H1 (cell line): ENCODE measurements around the gene FHL1. TPM values are rescaled to one million over a fixed set of nuclear protein-coding genes. Genes with fewer than 3 reads are reported as not detected.

Source experiments
- CTCF ChIA-PET: fragments of 300-600 bp; sonication (Branson Sonifier 250); formaldehyde crosslinking; loops from one replicate; lab custom pipeline; 2021; ENCODE audit not compliant: partially characterized antibody; lab: Charles Lee
- POLR2A ChIA-PET: fragments of 300-600 bp; sonication (Branson Sonifier 250); formaldehyde crosslinking; loops from one replicate; lab custom pipeline; 2021; ENCODE audit warnings: inconsistent platforms; ENCODE audit not compliant: partially characterized antibody; lab: Charles Lee
- DNase-seq, 2 experiments: peaks; one replicate each; pipeline versions ENCODE4 v3.0.0 to v3.0.0-alpha.2; 2010 to 2022; ENCODE audit warnings: low spot score in 2 of 2, low read depth in 1 of 2, mixed read lengths in 1 of 2
- FAIRE-seq: peaks from 2 replicates; lab custom pipeline; 2011; peaks lifted over from hg19 to GRCh38; lab: Jason Lieb, UNC
- H2AFZ ChIP-seq: 2 replicates; pipeline ENCODE4 v1.8.1; 2012; ENCODE audit warnings: low read length, inconsistent platforms
- H2AK5ac ChIP-seq: 2 replicates; pipeline ENCODE4 v1.6.1; 2013; ENCODE audit warnings: low read depth, low read length
- H2BK120ac ChIP-seq: replicated peaks from 2 replicates; pipeline ENCODE3; 2013; ENCODE audit warnings: low read depth, low read length, inconsistent platforms
- H2BK12ac ChIP-seq: 2 replicates; pipeline ENCODE4 v1.6.1; 2013; ENCODE audit warnings: low read depth, low read length
- H2BK15ac ChIP-seq: 2 replicates; pipeline ENCODE4 v1.6.1; 2013; ENCODE audit warnings: low read length
- H2BK20ac ChIP-seq: 2 replicates; pipeline ENCODE4 v1.6.1; 2013; ENCODE audit warnings: low read length
- H2BK5ac ChIP-seq: 2 replicates; pipeline ENCODE4 v1.6.1; 2013; ENCODE audit warnings: low read depth, low read length
- H3K14ac ChIP-seq: 2 replicates; pipeline ENCODE4 v1.6.1; 2013; ENCODE audit warnings: inconsistent platforms; ENCODE audit not compliant: insufficient read length
- H3K18ac ChIP-seq: 2 replicates; pipeline ENCODE4 v1.6.1; 2013; ENCODE audit warnings: low read length; ENCODE audit errors: extremely low read depth
- H3K23ac ChIP-seq: 2 replicates; pipeline ENCODE4 v1.6.1; 2013; ENCODE audit warnings: inconsistent platforms; ENCODE audit not compliant: insufficient read length
- H3K23me2 ChIP-seq: 2 replicates; pipeline ENCODE4 v1.6.1; 2013; ENCODE audit warnings: low read depth, low read length
- H3K27ac ChIP-seq: 2 replicates; pipeline ENCODE4 v1.6.1; 2011; ENCODE audit warnings: low read depth, low read length, inconsistent platforms
- H3K27me3 ChIP-seq, 4 experiments: replicated peaks in 1 of 4; 1 replicate in 1 of 4; 2 replicates in 3 of 4; pipeline versions ENCODE4 v1.6.1 to v1.8.1; 2011 to 2013; ENCODE audit warnings: low read length in 3 of 4, mild to moderate bottlenecking in 3 of 4, inconsistent platforms in 2 of 4, mixed read lengths in 2 of 4, moderate library complexity in 1 of 4; ENCODE audit not compliant: control insufficient read depth in 3 of 4, insufficient read depth in 3 of 4; ENCODE audit errors: extremely low read depth in 1 of 4
- H3K36me3 ChIP-seq, 4 experiments: 2 replicates each; pipeline versions ENCODE4 v1.6.1 to v1.8.1; 2011 to 2013; ENCODE audit warnings: mild to moderate bottlenecking in 4 of 4, low read length in 3 of 4, moderate library complexity in 2 of 4, control low read depth in 1 of 4, inconsistent platforms in 1 of 4; ENCODE audit not compliant: insufficient read depth in 4 of 4, control insufficient read depth in 2 of 4
- H3K4ac ChIP-seq: replicated peaks from 2 replicates; pipeline ENCODE3; 2013; ENCODE audit warnings: low read length, low read depth, mixed read lengths, inconsistent platforms; ENCODE audit not compliant: insufficient read length
- H3K4me1 ChIP-seq, 4 experiments: replicated peaks in 1 of 4; 1 replicate in 1 of 4; 2 replicates in 3 of 4; pipeline versions ENCODE4 v1.6.1 to v1.8.1; 2011 to 2013; ENCODE audit warnings: low read length in 3 of 4, inconsistent platforms in 2 of 4, mixed read lengths in 1 of 4; ENCODE audit not compliant: insufficient read depth in 4 of 4, control insufficient read depth in 3 of 4
- H3K4me2 ChIP-seq, 2 experiments: 2 replicates each; pipeline versions ENCODE4 v1.6.1 to v1.8.1; 2011 to 2013; ENCODE audit warnings: low read depth in 2 of 2, low read length in 2 of 2, control low read depth in 1 of 2, inconsistent platforms in 1 of 2, mild to moderate bottlenecking in 1 of 2; ENCODE audit not compliant: insufficient read depth in 1 of 2
- H3K4me3 ChIP-seq, 4 experiments: fragments of 200-600, 300-600 bp in 1 of 4; sonication (generic), shearing (Covaris generic), sonication (Bioruptor Twin) in 1 of 4; 2 replicates each; pipeline versions ENCODE4 v1.5.1 to v1.8.1; 2011 to 2016; ENCODE audit warnings: low read length in 4 of 4, low read depth in 3 of 4, control low read depth in 2 of 4, inconsistent platforms in 2 of 4, mild to moderate bottlenecking in 2 of 4, mixed read lengths in 1 of 4, moderate library complexity in 1 of 4; ENCODE audit not compliant: insufficient read depth in 2 of 4; ENCODE audit errors: extremely low read depth in 1 of 4
- H3K56ac ChIP-seq: replicated peaks from 2 replicates; pipeline ENCODE3; 2013; ENCODE audit warnings: low read depth, mild to moderate bottlenecking, mixed read lengths, low read length, inconsistent platforms; ENCODE audit not compliant: insufficient read length
- H3K79me1 ChIP-seq: 2 replicates; pipeline ENCODE4 v1.6.1; 2013; ENCODE audit warnings: low read depth, low read length, control low read depth
- H3K79me2 ChIP-seq, 2 experiments: 2 replicates each; pipeline versions ENCODE4 v1.6.1 to v1.8.1; 2012 to 2013; ENCODE audit warnings: low read length in 2 of 2, mild to moderate bottlenecking in 2 of 2, inconsistent platforms in 1 of 2; ENCODE audit not compliant: insufficient read depth in 2 of 2, control insufficient read depth in 1 of 2
- H3K9ac ChIP-seq, 4 experiments: replicated peaks in 1 of 4; 1 replicate in 1 of 4; 2 replicates in 3 of 4; pipeline versions ENCODE4 v1.6.1 to v1.8.1; 2011 to 2013; ENCODE audit warnings: low read depth in 3 of 4, low read length in 3 of 4, control low read depth in 2 of 4, mild to moderate bottlenecking in 2 of 4, moderate library complexity in 2 of 4, inconsistent platforms in 1 of 4; ENCODE audit errors: extremely low read depth in 1 of 4
- H3K9me3 ChIP-seq, 2 experiments: 2 replicates each; pipeline versions ENCODE4 v1.6.1 to v1.8.1; 2012 to 2013; ENCODE audit warnings: mild to moderate bottlenecking in 2 of 2, moderate library complexity in 2 of 2, control low read depth in 1 of 2, inconsistent platforms in 1 of 2, low read depth in 1 of 2, low read length in 1 of 2, mixed read lengths in 1 of 2; ENCODE audit not compliant: insufficient read depth in 2 of 2
- H4K20me1 ChIP-seq, 2 experiments: replicated peaks in 1 of 2; 2 replicates each; pipeline versions ENCODE3 to v1.8.1; 2011 to 2013; ENCODE audit warnings: inconsistent platforms in 2 of 2, low read length in 2 of 2, mild to moderate bottlenecking in 1 of 2; ENCODE audit not compliant: insufficient read depth in 2 of 2, control insufficient read depth in 1 of 2
- H4K5ac ChIP-seq: 2 replicates; pipeline ENCODE4 v1.6.1; 2013; ENCODE audit warnings: low read length, low read depth, mixed read lengths, inconsistent platforms; ENCODE audit not compliant: insufficient read length
- H4K8ac ChIP-seq: 2 replicates; pipeline ENCODE4 v1.8.0; 2013; ENCODE audit warnings: mild to moderate bottlenecking, moderate library complexity, low read length, inconsistent platforms; ENCODE audit not compliant: insufficient read depth; ENCODE audit errors: extremely low read depth
- H4K91ac ChIP-seq: replicated peaks from 2 replicates; pipeline ENCODE3; 2013; ENCODE audit warnings: low read length, mixed read lengths, inconsistent platforms; ENCODE audit not compliant: insufficient read length
- BACH1 ChIP-seq: IDR thresholded peaks from 2 replicates; pipeline ENCODE4 v1.6.1; 2012; ENCODE audit warnings: low read length, improper control_type of control experiment
- CHD2 ChIP-seq: IDR thresholded peaks from 2 replicates; pipeline ENCODE4 v1.6.1; 2012; ENCODE audit warnings: low read length, improper control_type of control experiment
- E2F6 ChIP-seq: IDR thresholded peaks from 2 replicates; pipeline ENCODE4 v1.6.1; 2012; ENCODE audit warnings: inconsistent platforms
- HDAC6 ChIP-seq: IDR thresholded peaks from one replicate; pipeline ENCODE4 v1.7.1; 2012; ENCODE audit warnings: low read depth, mild to moderate bottlenecking, inconsistent platforms, low read length, moderate library complexity
- JUND ChIP-seq: IDR thresholded peaks from 2 replicates; pipeline ENCODE4 v1.6.1; 2011; ENCODE audit warnings: mild to moderate bottlenecking, improper control_type of control experiment, low read length
- MAFK ChIP-seq: IDR thresholded peaks from 2 replicates; pipeline ENCODE4 v1.6.1; 2012; ENCODE audit warnings: low read depth, mild to moderate bottlenecking, improper control_type of control experiment, low read length
- SUZ12 ChIP-seq: fragments of 200-600 bp; sonication (generic); IDR thresholded peaks from 2 replicates; pipeline ENCODE4 v1.6.1; 2012; ENCODE audit warnings: mild to moderate bottlenecking, inconsistent platforms, low read length, moderate library complexity, mixed read lengths
- WGBS, 2 experiments: shearing (Covaris generic) in 1 of 2; methylation state at CpG; one replicate each; pipeline versions ENCODE4 v1.1.6 to v1.1.7; 2013 to 2015; ENCODE audit warnings: low lambda C conversion rate in 2 of 2, mixed read lengths in 2 of 2, inconsistent platforms in 1 of 2, low coverage in 1 of 2, missing lambda C conversion rate in 1 of 2; ENCODE audit not compliant: insufficient replicate concordance in 2 of 2, insufficient coverage in 1 of 2, insufficient read length in 1 of 2; ENCODE audit errors: extremely low coverage in 1 of 2, missing lambda C conversion rate in 1 of 2; 5-methylcytosine and 5-hydroxymethylcytosine counted together
- polyA plus RNA-seq, 7 experiments: library from polyadenylated mRNA; depleted of rRNA in 3 of 7; stranded (reverse) in 5 of 7; unstranded in 2 of 7; fragments of >200 nt in 5 of 7; fragments of 200-250 nt in 2 of 7; gene quantifications; 1 replicate in 5 of 7; 2 replicates in 1 of 7; 4 replicates in 1 of 7; pipeline versions ENCODE4 v1.2.1 to v1.2.3, GENCODE V29; 2011 to 2013; ENCODE audit warnings: missing spikeins in 2 of 7, mixed read lengths in 2 of 7
- total RNA-seq: library from RNA; stranded (reverse); fragmentation: NEBNext Ultra II Directional; extraction: Animal tissue kit (Norgen Biotek cat#: 25700); gene quantifications from 2 replicates; pipeline ENCODE4 v1.2.1, GENCODE V29; 2021
- TF ChIP-seq, protein P1 (sequence below): IDR thresholded peaks from 2 replicates; pipeline ENCODE4 v1.6.1; 2012; ENCODE audit warnings: inconsistent platforms

FHL1 gene
- total and polyA plus RNA-seq, 2 of the 8 experiments (the other 6 are each of a cell fraction or from before 2014, with no cell fraction given), result 45.0 to 56.5 TPM

- Histone ChIP-seq H3K4me1 (no peaks in the 10 kb centered on the region; a peak in 1 of 7 replicates), H2BK12ac (peak overlapping the region; percentile 27; the same call in 1 of the 2 replicates), H3K9me3 (no peaks in the 10 kb centered on the region), H3K23ac (no peak overlapping the region), H3K18ac (no peak overlapping the region), H3K9ac (no peak overlapping the region), H2BK20ac (no peak overlapping the region; the same call in 1 of the 2 replicates), H4K5ac (no peak overlapping the region), H4K91ac (no peak overlapping the region), H3K4ac (no peak overlapping the region), H3K23me2 (no peaks in the 10 kb centered on the region), H4K20me1 (no peaks in the 10 kb centered on the region), H2AFZ (no peak overlapping the region; the same call in 1 of the 2 replicates), H4K8ac (no peak overlapping the region), H2BK120ac (no peak overlapping the region), H2BK15ac (no peak overlapping the region), H3K79me1 (no peaks in the 10 kb centered on the region), H3K79me2 (no peaks in the 10 kb centered on the region), H3K4me3 (no peak overlapping the region), H3K14ac (no peak overlapping the region), H2AK5ac (no peak overlapping the region), H3K36me3 (no peaks in the 10 kb centered on the region), H3K27me3 (no peaks in the 10 kb centered on the region), H3K4me2 (no peak overlapping the region), H3K27ac (no peak overlapping the region; the same call in 1 of the 2 replicates), H3K56ac (no peak overlapping the region), H2BK5ac (no peak overlapping the region)
- DNase-seq (peak; percentile 15 to 41), FAIRE-seq (no peak)
- POLR2A ChIA-PET, result interaction anchor here (1.2 kb wide), 1 partner anchor 13 kb away, joined by 3 read pairs; no protein-coding TSS in a partner anchor
- peak; percentile 90 for TF ChIP-seq E2F6
- TF ChIP-seq, protein P1, sequence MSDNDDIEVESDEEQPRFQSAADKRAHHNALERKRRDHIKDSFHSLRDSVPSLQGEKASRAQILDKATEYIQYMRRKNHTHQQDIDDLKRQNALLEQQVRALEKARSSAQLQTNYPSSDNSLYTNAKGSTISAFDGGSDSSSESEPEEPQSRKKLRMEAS, result peak; percentile 69; the same call in 1 of the 2 replicates
- no peak for TF ChIP-seq HDAC6
- peak; percentile 84 for TF ChIP-seq BACH1
- TF ChIP-seq CHD2, result no peak
- TF ChIP-seq MAFK, result peak; percentile 61; the same call in 1 of the 2 replicates
- no peak for TF ChIP-seq SUZ12
- TF ChIP-seq JUND, result peak; percentile 35; the same call in 1 of the 2 replicates
- CTCF ChIA-PET, result interaction anchor here (1.3 to 1.7 kb wide), 2 partner anchors 9 to 70 kb away, joined by 3 to 4 read pairs; no protein-coding TSS in a partner anchor
- WGBS, 2 experiments, result 89% methylated on average over 14 of the region's 44 CpGs; no CpG with 5 or more reads in 1 of the 2 experiments
Observed at GRCh38 chrX:136097871-136098805, 49.2 kb upstream of the FHL1 start.
